NOMO-1 (cell line): Measurements from ENCODE around the gene ANTXRL.
"Not testable (repeated sequence)": the region's sequence is repeated elsewhere in the genome, so short reads cannot be mapped to it uniquely, and the experiment has no call there.

ENCODE experiments used
- DNase-seq, 2 experiments: peaks; one replicate each; lab custom pipeline; 2025; ENCODE audit not compliant: unreplicated experiment in 2 of 2; lab: John Stamatoyannopoulos, UW

Gene ANTXRL

GRCh38 chr10:46272863-46273415 is 13.9 kb upstream of the ANTXRL start:
- no peak for DNase-seq

GRCh38 chr10:46273506-46274477 is 13.0 kb upstream of the ANTXRL start:
- DNase-seq = no peak

GRCh38 chr10:46277840-46278239 is 9.0 kb upstream of the ANTXRL start:
- DNase-seq = no peak

GRCh38 chr10:46282421-46282831 is 4.4 kb upstream of the ANTXRL start:
- not testable (repeated sequence) for DNase-seq

- peak; percentile 56 to 81 for DNase-seq
Observed at GRCh38 chr10:46282842-46283574, 3.8 kb upstream of the ANTXRL start.

GRCh38 chr10:46283580-46284285 is 3.1 kb upstream of the ANTXRL start:
- DNase-seq = no peak

GRCh38 chr10:46284286-46285229 is 2.2 kb upstream of the ANTXRL start:
- DNase-seq = peak; percentile 82 to 93

GRCh38 chr10:46285300-46285699 is 1.5 kb upstream of the ANTXRL start:
- no peak for DNase-seq

GRCh38 chr10:46285966-46286620 is 704 bp upstream of the ANTXRL start:
- no peak for DNase-seq

GRCh38 chr10:46287846-46288477 is 1.2 kb downstream of the ANTXRL start:
- no peak for DNase-seq

GRCh38 chr10:46288601-46289206 is 1.9 kb downstream of the ANTXRL start:
- DNase-seq = no peak

GRCh38 chr10:46289209-46289810 is 2.5 kb downstream of the ANTXRL start:
- DNase-seq = no peak

GRCh38 chr10:46290101-46290886 is 3.5 kb downstream of the ANTXRL start:
- no peak for DNase-seq

GRCh38 chr10:46291817-46292572 is 5.2 kb downstream of the ANTXRL start:
- no peak for DNase-seq

GRCh38 chr10:46292573-46293023 is 5.8 kb downstream of the ANTXRL start:
- DNase-seq = no peak

GRCh38 chr10:46293228-46293627 is 6.4 kb downstream of the ANTXRL start:
- no peak for DNase-seq
